Measurements from ENCODE around the gene PC.

DNA sequence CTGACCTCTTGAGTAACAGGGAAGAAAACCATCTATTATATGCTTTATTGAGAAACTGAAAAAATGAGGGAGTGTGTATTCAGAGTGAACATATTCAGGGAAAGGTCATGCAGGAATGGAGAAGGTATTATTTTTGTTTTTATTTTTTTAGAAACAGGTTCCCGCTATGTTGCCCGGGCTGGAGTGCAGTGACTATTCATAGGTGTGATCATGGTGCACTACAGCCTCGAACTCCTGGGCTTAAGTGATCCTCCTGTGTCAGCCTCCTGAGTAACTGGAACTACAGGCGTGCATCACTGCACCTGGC is 123.7 kb downstream of the PC start:
- TF ChIP-seq, protein P1, sequence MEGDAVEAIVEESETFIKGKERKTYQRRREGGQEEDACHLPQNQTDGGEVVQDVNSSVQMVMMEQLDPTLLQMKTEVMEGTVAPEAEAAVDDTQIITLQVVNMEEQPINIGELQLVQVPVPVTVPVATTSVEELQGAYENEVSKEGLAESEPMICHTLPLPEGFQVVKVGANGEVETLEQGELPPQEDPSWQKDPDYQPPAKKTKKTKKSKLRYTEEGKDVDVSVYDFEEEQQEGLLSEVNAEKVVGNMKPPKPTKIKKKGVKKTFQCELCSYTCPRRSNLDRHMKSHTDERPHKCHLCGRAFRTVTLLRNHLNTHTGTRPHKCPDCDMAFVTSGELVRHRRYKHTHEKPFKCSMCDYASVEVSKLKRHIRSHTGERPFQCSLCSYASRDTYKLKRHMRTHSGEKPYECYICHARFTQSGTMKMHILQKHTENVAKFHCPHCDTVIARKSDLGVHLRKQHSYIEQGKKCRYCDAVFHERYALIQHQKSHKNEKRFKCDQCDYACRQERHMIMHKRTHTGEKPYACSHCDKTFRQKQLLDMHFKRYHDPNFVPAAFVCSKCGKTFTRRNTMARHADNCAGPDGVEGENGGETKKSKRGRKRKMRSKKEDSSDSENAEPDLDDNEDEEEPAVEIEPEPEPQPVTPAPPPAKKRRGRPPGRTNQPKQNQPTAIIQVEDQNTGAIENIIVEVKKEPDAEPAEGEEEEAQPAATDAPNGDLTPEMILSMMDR (IDR thresholded peaks at IDR 0.05): no peak
- no peak for TF ChIP-seq POLR2AphosphoS5 (IDR thresholded peaks at IDR 0.05)
